Motor neuron (in vitro differentiated cells): ENCODE results near the gene CNTN3. TPM values are rescaled to one million over a fixed set of nuclear protein-coding genes. Genes with fewer than 3 reads are reported as not detected.

Source experiments
- ATAC-seq, 8 experiments: fragments of 200-7000 bp; cut with Tn5 transposase; replicated peaks in 6 of 8; 2 replicates each; pipeline ENCODE4 v1.8.0; 2021; ENCODE audit warnings: mild to moderate bottlenecking in 8 of 8, moderate library complexity in 8 of 8
- H3K27ac ChIP-seq, 2 donors: fragments of 250-450 bp; sonication (Bioruptor Pico); 2 replicates each; pipeline ENCODE4 v1.9.0; 2021; ENCODE audit warnings: antibody characterized with exemption in 2 of 2, mild to moderate bottlenecking in 2 of 2, moderate library complexity in 1 of 2
- H3K4me1 ChIP-seq, 2 donors: fragments of 250-450 bp; sonication (Bioruptor Pico); replicated peaks in 1 of 2; 2 replicates each; pipeline ENCODE4 v1.6.1; 2021; ENCODE audit warnings: antibody characterized with exemption in 2 of 2, mild to moderate bottlenecking in 2 of 2, moderate library complexity in 1 of 2
- H3K4me3 ChIP-seq, 5 donors: fragments of 250-450 bp; sonication (Bioruptor Pico); 2 replicates each; pipeline ENCODE4 v1.9.0; 2021; ENCODE audit warnings: antibody characterized with exemption in 5 of 5, mild to moderate bottlenecking in 5 of 5, moderate library complexity in 4 of 5
- WGBS, 10 experiments: fragments of 450-650 bp; shearing (Covaris generic); methylation state at CpG; one replicate each; pipeline ENCODE4 v1.0.0; 2022; 5-methylcytosine and 5-hydroxymethylcytosine counted together
- in situ Hi-C, 9 experiments: fragments of 400-800 bp; cut with MboI; loops; one replicate each; pipeline ENCODE4 v1.15.0; 2021; ENCODE audit warnings: low sequenced_read_pairs in 9 of 9, low pct_unique_long_range_greater_than_20kb in 2 of 9; ENCODE audit not compliant: unreplicated experiment in 9 of 9
- total RNA-seq, 8 experiments: library from RNA; unstranded; fragments of 300-600 nt; gene quantifications; 2 replicates each; pipeline versions ENCODE4 v1.2.3 to v1.2.4, GENCODE V29; 2022

CNTN3 gene
- total RNA-seq, 8 experiments from 2014 or later: 0.63 to 16.4 (median 2.3) TPM

DNA sequence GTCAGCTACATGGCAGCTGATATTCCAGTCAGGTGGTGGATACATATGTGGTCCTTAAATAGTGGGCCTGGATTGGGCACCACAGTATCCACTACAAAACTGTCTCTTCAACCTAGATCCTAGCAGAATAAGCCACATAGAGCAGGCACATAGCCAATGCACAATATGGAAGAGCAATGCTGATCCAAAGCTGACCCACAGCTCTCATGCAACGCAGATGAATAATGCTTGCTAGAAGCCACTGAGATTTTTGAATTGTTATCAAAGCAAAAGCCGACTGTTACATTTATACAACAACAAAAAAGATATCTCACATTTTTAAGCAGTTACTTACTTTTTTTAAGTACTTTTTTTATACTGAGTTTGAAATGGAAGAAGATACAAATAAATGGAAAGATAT is 11.2 kb downstream of the CNTN3 start:
- no peak for ATAC-seq
- 26 to 93% (median 87%) methylated on average over 1 to 2 of the region's 2 CpGs; no CpG with 5 or more reads in 1 of the 10 experiments for WGBS, 10 experiments
- no peaks in the 10 kb centered on the region for H3K4me1 ChIP-seq
- H3K4me3 ChIP-seq: no peak overlapping the region
- in situ Hi-C loops: no loop called here
- no peak overlapping the region for H3K27ac ChIP-seq

DNA sequence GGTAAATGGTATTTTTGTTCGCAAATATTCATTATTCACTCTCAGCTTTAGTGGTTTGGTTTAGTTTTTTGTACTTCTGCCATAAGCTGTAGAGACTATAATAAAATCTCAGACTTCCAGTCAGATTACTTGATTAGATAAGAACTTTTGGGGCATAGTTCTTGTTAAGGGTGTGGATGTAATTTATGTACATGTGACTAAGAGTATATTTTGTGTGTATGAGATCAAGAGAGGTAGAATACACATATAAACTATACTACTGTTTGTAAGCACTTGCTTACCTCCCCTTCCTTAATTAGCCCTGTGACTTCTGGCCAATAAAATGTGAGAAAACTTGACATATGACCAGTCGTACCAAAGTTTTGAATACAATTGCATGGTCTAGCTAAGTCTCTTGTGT is 12.0 kb downstream of the CNTN3 start:
- Histone ChIP-seq H3K4me1 (no peaks in the 10 kb centered on the region), H3K4me3 (no peak overlapping the region), H3K27ac (no peak overlapping the region)
- WGBS, 10 experiments: 38 to 100% (median 90%) methylated on average over 1 to 2 of the region's 2 CpGs; no CpG with 5 or more reads in 1 of the 10 experiments
- in situ Hi-C loops: no loop called here
- ATAC-seq: no peak

DNA sequence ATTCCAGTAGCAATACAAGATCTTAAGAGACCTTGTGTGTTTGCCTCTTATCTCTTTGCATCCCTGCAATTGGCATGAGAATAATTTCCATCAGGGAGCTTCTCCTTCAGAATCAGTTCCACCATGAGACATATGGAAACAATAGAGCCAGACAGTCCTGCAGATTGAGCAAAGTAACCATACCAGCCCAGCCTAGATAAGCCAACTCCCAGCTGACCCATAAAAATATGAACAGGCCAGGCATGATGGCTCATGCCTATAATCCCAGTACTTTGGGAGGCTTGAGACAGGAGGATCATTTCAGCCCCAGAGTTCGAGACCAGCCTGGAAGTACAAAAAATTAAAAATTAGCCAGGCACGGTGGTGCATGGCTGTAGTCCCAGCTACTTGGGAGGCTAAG is 12.7 kb downstream of the CNTN3 start:
- ATAC-seq: no peak
- in situ Hi-C loops: no loop called here
- Histone ChIP-seq H3K4me3 (no peak overlapping the region), H3K4me1 (no peaks in the 10 kb centered on the region), H3K27ac (no peak overlapping the region)
- 55 to 100% (median 80%) methylated on average over 1 to 2 of the region's 2 CpGs; no CpG with 5 or more reads in 1 of the 10 experiments for WGBS, 10 experiments

DNA sequence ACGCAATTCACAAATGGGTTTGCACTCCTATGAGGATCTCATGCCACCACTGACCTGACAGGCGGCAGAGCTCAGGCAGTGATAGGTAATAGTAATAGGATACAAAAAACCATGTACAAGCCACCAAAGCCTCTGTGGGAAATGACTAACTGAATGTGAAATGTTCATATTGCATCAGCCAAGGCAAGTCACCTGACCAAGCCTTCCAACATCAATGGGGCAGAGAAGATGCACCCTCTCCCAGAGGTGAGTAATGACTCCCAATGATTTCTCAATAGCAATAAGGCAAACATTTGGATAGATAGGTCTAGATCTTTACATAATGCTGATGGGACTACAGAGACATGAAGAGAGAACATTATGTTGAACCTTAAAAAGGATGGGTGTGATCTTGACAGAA is 14.9 kb downstream of the CNTN3 start:
- no peak overlapping the region for H3K27ac ChIP-seq
- ATAC-seq: no peak
- H3K4me3 ChIP-seq: no peak overlapping the region
- 75 to 100% (median 100%) methylated on average over 1 to 2 of the region's 2 CpGs; no CpG with 5 or more reads in 3 of the 10 experiments for WGBS, 10 experiments
- H3K4me1 ChIP-seq: no peaks in the 10 kb centered on the region
- in situ Hi-C loops: no loop called here

DNA sequence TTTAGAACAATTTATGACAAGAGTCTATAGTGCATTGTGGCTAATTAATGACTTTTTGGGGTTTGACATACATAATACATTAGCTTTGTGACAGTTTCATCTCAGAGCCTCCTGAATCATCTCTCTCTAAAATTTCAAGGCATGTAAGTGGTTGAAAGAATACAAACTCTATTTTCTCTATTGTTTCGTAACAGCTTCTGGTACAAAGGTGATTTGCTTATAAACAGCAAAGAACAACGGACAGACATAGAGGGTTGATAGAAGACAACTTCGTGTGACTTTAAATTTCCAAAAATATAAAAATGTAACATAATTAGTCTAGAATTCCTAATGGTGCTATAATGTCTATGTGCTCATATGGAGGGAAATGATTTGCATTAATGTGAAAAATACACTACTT is 21.3 kb downstream of the CNTN3 start:
- H3K4me1 ChIP-seq: no peaks in the 10 kb centered on the region
- WGBS, 10 experiments: 65 to 92% (median 85%) methylated on average over 2 to 3 of the region's 3 CpGs
- in situ Hi-C loops: no loop called here
- H3K27ac ChIP-seq: no peak overlapping the region
- H3K4me3 ChIP-seq: no peak overlapping the region
- ATAC-seq: no peak

DNA sequence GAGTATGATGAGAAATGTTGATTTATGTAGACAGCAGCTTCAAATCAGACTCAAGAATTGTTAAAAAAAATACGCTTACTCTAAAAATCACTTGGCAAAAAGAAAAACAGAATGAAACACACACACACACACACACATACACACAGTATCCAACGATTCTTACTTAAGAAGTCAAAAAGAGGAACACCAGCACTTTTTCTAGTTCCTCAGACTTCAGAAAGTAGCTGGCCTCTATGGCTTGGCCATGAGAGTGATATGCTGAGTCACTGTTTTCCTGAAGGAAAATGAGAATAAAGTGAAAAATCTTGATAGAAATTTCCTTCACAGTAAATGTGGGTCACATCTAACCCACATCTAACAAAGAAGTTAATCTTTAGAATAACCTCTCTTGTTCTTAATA is 22.1 kb downstream of the CNTN3 start:
- peak in 1 of 8 experiments; percentile 36 for ATAC-seq
- in situ Hi-C loops: no loop called here
- Histone ChIP-seq H3K4me3 (no peak overlapping the region), H3K4me1 (no peaks in the 10 kb centered on the region), H3K27ac (no peak overlapping the region)
- WGBS, 10 experiments: 0 to 100% (median 78%) methylated on average over 1 to 2 of the region's 2 CpGs; no CpG with 5 or more reads in 2 of the 10 experiments

DNA sequence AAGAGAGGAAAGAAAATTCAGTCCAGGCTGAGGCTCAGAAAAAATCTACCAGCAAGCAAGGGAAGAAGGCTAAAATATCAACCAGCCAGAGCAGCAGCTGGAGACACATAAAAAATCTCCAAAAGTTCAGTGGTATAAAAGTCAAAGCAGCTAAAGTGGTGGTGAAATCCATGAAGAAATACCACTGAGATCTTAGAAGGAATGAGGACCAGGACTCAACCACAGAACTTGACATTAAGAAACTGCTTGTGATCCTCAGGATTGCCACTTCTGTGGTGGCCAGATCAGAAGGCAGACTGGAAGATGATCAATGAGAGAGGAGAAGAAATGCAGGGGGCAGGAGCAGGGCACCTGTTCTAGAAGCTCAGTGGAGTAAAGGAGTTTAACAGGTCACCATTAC is 22.5 kb downstream of the CNTN3 start:
- no peak overlapping the region for H3K4me3 ChIP-seq
- no peak for ATAC-seq
- in situ Hi-C loops: no loop called here
- no peak overlapping the region for H3K27ac ChIP-seq
- no peaks in the 10 kb centered on the region for H3K4me1 ChIP-seq

DNA sequence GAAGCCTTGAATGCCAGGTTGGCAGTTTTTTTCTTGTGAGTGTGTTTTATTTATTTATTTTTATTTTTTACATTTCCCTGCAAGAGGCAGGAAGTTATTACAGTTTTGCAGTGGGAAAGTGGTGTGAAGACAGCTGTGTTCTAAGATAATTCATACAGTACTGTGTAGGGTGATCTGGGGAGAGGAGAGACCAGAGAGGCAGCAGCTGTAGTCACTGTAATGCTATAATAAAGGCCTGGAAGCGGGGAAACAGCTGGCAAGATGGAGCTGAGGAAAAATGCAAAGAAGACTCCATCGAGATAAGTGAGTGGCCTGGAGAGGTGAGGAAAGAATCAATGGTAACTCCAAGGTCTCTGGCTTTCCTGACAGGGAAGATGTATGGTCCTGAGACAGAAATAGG is 23.1 kb downstream of the CNTN3 start:
- no peak for ATAC-seq
- 21 to 100% (median 86%) methylated on average over 1 to 2 of the region's 2 CpGs for WGBS, 10 experiments

DNA sequence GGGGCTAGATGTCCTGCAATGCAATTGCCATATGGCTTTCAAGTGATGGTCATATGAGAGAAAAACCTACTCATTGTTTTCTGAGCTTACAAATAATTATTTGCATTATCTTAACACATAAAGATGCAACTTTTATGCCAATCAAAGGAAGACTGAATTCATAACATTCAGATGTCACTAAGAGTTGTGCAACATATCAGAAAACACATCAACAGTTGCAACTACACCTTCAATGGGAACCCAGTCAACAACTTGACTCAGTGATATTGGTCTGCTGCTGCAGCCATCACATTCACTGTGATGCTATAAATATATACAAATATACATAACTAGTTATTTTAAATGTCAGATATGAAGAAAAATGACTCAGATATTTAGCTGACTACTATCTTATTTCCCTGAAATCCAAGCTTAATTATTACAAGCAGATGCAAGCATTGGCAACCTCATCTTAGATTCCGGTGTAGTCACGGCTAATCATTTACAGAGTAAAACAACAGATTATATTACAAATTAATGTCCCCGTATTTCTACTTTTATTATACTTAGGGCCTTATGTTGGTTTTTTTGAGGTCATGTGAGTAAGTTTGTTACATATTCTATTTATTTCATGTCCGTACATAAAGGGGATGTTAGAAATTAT is 23.7 kb downstream of the CNTN3 start:
- Histone ChIP-seq H3K4me1 (no peaks in the 10 kb centered on the region), H3K27ac (no peak overlapping the region), H3K4me3 (no peak overlapping the region)
- 20 to 100% (median 83%) methylated on average over 1 to 4 of the region's 4 CpGs for WGBS, 10 experiments
- ATAC-seq: no peak
- in situ Hi-C loops: no loop called here

More for the DNA sequence above, 23.1 kb downstream of the CNTN3 start:
- in situ Hi-C loops: no loop called here
- Histone ChIP-seq H3K27ac (no peak overlapping the region), H3K4me1 (no peaks in the 10 kb centered on the region), H3K4me3 (no peak overlapping the region)

DNA sequence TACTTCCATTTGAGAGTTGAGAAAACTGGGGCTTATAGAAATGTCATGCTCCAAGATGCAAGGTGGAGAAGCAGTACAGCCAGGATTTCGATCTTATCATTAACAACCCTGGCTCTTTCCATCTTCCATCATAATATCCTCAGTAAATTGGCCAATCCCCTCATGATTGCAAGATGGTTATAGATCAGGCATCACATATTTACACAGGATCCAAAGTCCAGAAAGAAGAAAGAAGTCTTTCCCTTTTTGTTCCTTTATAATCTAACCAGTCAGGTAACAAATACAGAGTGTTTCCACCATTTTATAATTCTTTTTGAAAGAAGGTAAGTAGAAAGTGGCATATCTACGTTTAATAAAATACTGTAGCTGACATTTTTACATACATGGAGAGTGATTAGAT is 29.7 kb downstream of the CNTN3 start:
- Histone ChIP-seq H3K27ac (no peak overlapping the region), H3K4me1 (no peaks in the 10 kb centered on the region), H3K4me3 (no peak overlapping the region)
- WGBS, 10 experiments: 42 to 88% (median 77%) methylated on average over 1 to 2 of the region's 2 CpGs
- ATAC-seq: no peak
- in situ Hi-C loops: no loop called here

DNA sequence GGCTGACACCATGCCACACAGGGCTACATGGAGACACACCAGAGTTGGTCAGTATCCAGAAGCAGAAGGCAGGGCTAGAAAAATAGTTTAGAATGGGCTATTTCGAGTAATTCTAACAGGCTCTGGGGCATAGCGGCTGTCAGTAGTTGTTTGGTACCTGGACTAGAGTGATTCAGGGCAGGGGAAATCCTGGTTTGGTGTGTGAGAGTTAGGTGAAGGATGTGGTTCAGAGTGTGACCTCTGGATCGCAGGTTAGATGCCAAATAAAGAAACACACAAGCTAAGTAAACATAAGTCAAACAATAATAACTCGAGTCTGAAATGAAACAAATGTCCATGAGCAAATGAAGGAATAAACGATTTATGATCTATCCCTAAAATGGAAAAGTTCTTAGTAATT is 31.5 kb downstream of the CNTN3 start:
- no peak overlapping the region for H3K4me3 ChIP-seq
- in situ Hi-C loops: no loop called here
- ATAC-seq: no peak
- 39 to 100% (median 92%) methylated on average over 1 to 5 of the region's 5 CpGs; no CpG with 5 or more reads in 1 of the 10 experiments for WGBS, 10 experiments
- H3K27ac ChIP-seq: no peak overlapping the region
- H3K4me1 ChIP-seq: no peaks in the 10 kb centered on the region

DNA sequence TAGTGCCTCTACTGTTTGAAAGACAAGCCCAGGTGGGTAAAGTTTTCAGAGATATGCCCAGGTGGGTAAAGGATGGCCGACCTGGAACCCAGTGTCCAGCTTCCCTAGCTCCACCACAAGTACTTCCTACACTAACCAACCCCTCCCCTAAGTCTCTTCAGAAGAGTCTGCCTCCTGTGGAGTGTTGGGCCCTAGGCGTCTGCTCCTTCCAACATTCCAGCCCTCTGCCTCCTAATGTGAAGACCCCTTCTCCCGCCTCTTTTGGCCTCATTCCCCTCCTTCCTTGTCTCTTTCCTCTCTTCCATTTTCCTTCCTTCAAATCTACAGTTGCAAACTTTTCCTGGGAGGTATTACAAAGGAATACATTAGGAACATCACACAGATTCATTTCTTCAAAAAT is 38.6 kb downstream of the CNTN3 start:
- no peak overlapping the region for H3K27ac ChIP-seq
- in situ Hi-C loops: no loop called here
- H3K4me1 ChIP-seq: no peaks in the 10 kb centered on the region
- ATAC-seq: no peak
- H3K4me3 ChIP-seq: no peak overlapping the region
- WGBS, 10 experiments: 60 to 100% (median 83%) methylated on average over 1 to 3 of the region's 3 CpGs; no CpG with 5 or more reads in 1 of the 10 experiments

DNA sequence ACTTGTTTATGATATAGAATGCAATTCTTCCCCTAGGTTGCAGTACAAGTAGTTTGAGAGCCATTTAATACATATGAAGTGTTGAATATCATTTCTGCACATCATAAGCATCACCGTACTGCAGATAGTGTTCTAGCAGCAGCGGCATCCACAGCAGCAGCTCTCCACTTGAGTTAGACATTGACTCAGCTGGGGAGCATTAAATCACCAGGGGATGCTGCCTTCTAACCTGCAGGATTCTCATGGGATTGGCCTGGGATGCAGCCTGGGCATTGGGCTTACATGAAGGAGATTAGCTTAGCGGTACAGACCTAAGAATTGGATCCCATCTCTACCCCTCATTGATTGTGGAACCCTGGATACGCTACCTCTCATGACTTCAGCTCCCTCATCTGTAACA is 43.3 kb downstream of the CNTN3 start:
- Histone ChIP-seq H3K27ac (no peak overlapping the region), H3K4me3 (no peak overlapping the region), H3K4me1 (no peaks in the 10 kb centered on the region)
- WGBS, 10 experiments: 75 to 100% (median 83%) methylated on average over 1 to 4 of the region's 4 CpGs; no CpG with 5 or more reads in 1 of the 10 experiments
- in situ Hi-C loops: no loop called here
- peak in 5 of 8 experiments; percentile 25 to 83 (median 54) for ATAC-seq
